ENCODE results near the gene MCF2L2.

DNA sequence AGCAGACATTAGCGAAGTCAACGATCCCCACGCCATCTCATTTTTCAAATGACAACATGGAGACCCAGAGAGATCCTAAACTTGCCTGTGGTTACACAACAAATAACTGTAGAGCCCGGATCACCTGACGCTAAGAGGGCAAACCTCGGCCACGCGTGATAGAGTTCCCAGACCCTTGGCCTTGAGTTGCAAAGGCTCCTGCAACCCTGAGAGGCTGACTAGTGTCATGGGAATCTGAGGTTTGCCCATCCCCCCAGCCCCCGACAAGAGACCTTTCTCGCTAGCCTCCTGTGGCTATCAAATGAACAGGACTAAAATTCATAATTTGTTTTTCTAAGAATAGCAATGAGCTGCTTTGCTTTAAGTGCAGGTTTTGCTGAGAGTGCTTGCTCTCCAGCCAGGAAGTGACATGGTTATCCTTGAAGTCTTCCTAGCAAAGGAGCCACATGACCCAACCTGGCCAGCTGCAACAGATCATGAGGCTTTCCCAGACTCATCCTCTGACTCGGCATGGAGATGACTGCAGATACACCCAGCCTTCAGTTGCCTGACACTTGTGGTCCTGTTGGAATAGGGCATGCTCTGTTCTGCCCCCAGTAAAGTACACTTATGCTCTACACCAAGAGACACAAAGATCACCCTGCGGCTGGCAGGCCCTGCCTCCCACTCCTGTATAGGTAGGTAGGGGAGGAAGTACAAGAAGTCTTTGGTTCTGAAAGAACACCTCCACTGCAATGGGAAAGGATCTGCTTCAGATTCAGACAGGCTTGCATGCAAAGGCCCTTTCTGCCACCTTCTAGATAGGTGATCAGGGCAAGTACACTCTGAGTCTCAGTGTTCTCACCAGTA is 36.0 kb downstream of the MCF2L2 start:
- TF ChIP-seq ZNF8 (CRISPR knock-in tag; IDR thresholded peaks at IDR 0.05) = no peak
- TF ChIP-seq ZC3H10 (CRISPR knock-in tag; IDR thresholded peaks at IDR 0.05) = no peak
- TF ChIP-seq, protein P1, sequence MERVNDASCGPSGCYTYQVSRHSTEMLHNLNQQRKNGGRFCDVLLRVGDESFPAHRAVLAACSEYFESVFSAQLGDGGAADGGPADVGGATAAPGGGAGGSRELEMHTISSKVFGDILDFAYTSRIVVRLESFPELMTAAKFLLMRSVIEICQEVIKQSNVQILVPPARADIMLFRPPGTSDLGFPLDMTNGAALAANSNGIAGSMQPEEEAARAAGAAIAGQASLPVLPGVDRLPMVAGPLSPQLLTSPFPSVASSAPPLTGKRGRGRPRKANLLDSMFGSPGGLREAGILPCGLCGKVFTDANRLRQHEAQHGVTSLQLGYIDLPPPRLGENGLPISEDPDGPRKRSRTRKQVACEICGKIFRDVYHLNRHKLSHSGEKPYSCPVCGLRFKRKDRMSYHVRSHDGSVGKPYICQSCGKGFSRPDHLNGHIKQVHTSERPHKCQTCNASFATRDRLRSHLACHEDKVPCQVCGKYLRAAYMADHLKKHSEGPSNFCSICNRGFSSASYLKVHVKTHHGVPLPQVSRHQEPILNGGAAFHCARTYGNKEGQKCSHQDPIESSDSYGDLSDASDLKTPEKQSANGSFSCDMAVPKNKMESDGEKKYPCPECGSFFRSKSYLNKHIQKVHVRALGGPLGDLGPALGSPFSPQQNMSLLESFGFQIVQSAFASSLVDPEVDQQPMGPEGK (CRISPR knock-in tag; IDR thresholded peaks at IDR 0.05; ENCODE audit: borderline replicate concordance) = no peak
- TF ChIP-seq ZNF565 (CRISPR knock-in tag; conservative IDR thresholded peaks at IDR 0.05; ENCODE audit: low read depth) = no peak
- TF ChIP-seq CSRNP3 (CRISPR knock-in tag; IDR thresholded peaks at IDR 0.05) = no peak
- no peak for TF ChIP-seq SNAI2 (CRISPR knock-in tag; IDR thresholded peaks at IDR 0.05)
- TF ChIP-seq POU6F1 (CRISPR knock-in tag; IDR thresholded peaks at IDR 0.05; ENCODE audit: borderline replicate concordance, low read depth) = no peak
- TF ChIP-seq ESRRG (CRISPR knock-in tag; IDR thresholded peaks at IDR 0.05) = no peak

All from SK-N-SH treated with all-trans-retinoic acid at 6 μM for 48 hours (cell line).